Skeletal muscle tissue (tissue), 4 donors: ENCODE data around the gene C12orf54. TPM values are rescaled to one million over a fixed set of nuclear protein-coding genes. Genes with fewer than 3 reads are reported as not detected.

Experiments used
- H3K27ac ChIP-seq: one replicate; pipeline ENCODE4 v1.7.0; 2013; ENCODE audit warnings: mild to moderate bottlenecking, low read depth, low read length, inconsistent platforms
- H3K27me3 ChIP-seq, 3 donors: one replicate each; pipeline ENCODE4 v1.7.0; 2013; ENCODE audit warnings: low read length in 3 of 3; ENCODE audit not compliant: control insufficient read depth in 3 of 3, insufficient read depth in 3 of 3
- H3K36me3 ChIP-seq, 3 donors: one replicate each; pipeline ENCODE4 v1.7.0; 2013; ENCODE audit warnings: low read length in 3 of 3; ENCODE audit not compliant: control insufficient read depth in 3 of 3, insufficient read depth in 3 of 3
- H3K4me1 ChIP-seq, 3 donors: one replicate each; pipeline ENCODE4 v1.7.0; 2013; ENCODE audit warnings: low read length in 3 of 3, mild to moderate bottlenecking in 3 of 3; ENCODE audit not compliant: control insufficient read depth in 3 of 3, insufficient read depth in 3 of 3
- H3K4me3 ChIP-seq, 3 donors: one replicate each; pipeline ENCODE4 v1.7.0; 2013; ENCODE audit warnings: low read length in 3 of 3
- H3K9ac ChIP-seq, 3 donors: one replicate each; pipeline ENCODE4 v1.7.0; 2013; ENCODE audit warnings: low read length in 3 of 3, mild to moderate bottlenecking in 3 of 3, moderate library complexity in 2 of 3, low read depth in 1 of 3
- H3K9me3 ChIP-seq, 3 donors: one replicate each; pipeline ENCODE4 v1.7.0; 2013; ENCODE audit warnings: low read length in 3 of 3; ENCODE audit not compliant: control insufficient read depth in 3 of 3
- total RNA-seq: library from RNA; depleted of rRNA; stranded (reverse); fragments of >200 nt; gene quantifications from one replicate; pipeline ENCODE4 v1.2.3, GENCODE V29; 2014
- donor health status: Osteomylitis.

C12orf54 gene
- total RNA-seq, 1 donor from 2014 or later, result not detected

GRCh38 chr12:48536602-48537001, 54.3 kb downstream of the C12orf54 start:
- Histone ChIP-seq H3K9me3 (no peaks in the 10 kb centered on the region), H3K36me3 (no peaks in the 10 kb centered on the region), H3K4me3 (no peak overlapping the region), H3K27me3 (no peaks in the 10 kb centered on the region), H3K4me1 (no peaks in the 10 kb centered on the region), H3K27ac (no peak overlapping the region), H3K9ac (no peak overlapping the region)

- Histone ChIP-seq H3K4me3 (no peak overlapping the region), H3K36me3 (no peaks in the 10 kb centered on the region), H3K27me3 (no peaks in the 10 kb centered on the region), H3K4me1 (no peaks in the 10 kb centered on the region), H3K27ac (no peak overlapping the region), H3K9ac (no peak overlapping the region), H3K9me3 (no peaks in the 10 kb centered on the region)
Observed at GRCh38 chr12:48542300-48542928, 60.1 kb downstream of the C12orf54 start.

- H3K27ac ChIP-seq, result no peak overlapping the region
- no peaks in the 10 kb centered on the region for H3K36me3 ChIP-seq
- H3K27me3 ChIP-seq, result no peaks in the 10 kb centered on the region
- H3K9ac ChIP-seq, result no peak overlapping the region
- H3K9me3 ChIP-seq, result no peaks in the 10 kb centered on the region
- H3K4me3 ChIP-seq, result no peak overlapping the region
- H3K4me1 ChIP-seq, result no peaks in the 10 kb centered on the region
Observed at GRCh38 chr12:48545833-48546469, 63.7 kb downstream of the C12orf54 start.

Other genes with a start within 250 kb of the C12orf54 start
- 16.7 TPM for gene ZNF641, start 131.6 kb upstream of the C12orf54 start, total RNA-seq
- not detected for gene ANP32D, start 9.9 kb upstream of the C12orf54 start, total RNA-seq
- not detected for gene OR8S1, start 43.1 kb downstream of the C12orf54 start, total RNA-seq
- not detected for gene LALBA, start 87.5 kb downstream of the C12orf54 start, total RNA-seq
- gene KANSL2, start 199.7 kb downstream of the C12orf54 start, total RNA-seq, result 53.8 TPM
- gene CCNT1, start 234.2 kb downstream of the C12orf54 start, total RNA-seq, result 27.7 TPM